ENCODE results near the gene KRT13.
"Not testable (repeated sequence)": the region's sequence is repeated elsewhere in the genome, so short reads cannot be mapped to it uniquely, and the experiment has no call there.

The KRT13 gene

GRCh38 chr17:41544491-41544892, 39.1 kb upstream of the KRT13 start:
- Histone ChIP-seq H3K27me3 (ENCODE audit: low read depth) (no peaks in the 10 kb centered on the region), H3K9me3 (no peaks in the 10 kb centered on the region), H3K36me3 (replicated peaks) (no peaks in the 10 kb centered on the region), H3K4me1 (0 out of 2 replicates have a peak, but pooled peaks cover 2% of the 10 kb centered on the region), H3K4me3 (no peak overlapping the region)
- in situ Hi-C loops (cut with MboI; ENCODE audit: low sequenced_read_pairs), result no loop called here
- DNase-seq (ENCODE audit: low spot score in 2 of 2), result no peak

GRCh38 chr17:41542786-41543185, 37.4 kb upstream of the KRT13 start:
- DNase-seq (ENCODE audit: low spot score in 2 of 2); H3K36me3 ChIP-seq (replicated peaks); in situ Hi-C loops (cut with MboI; ENCODE audit: low sequenced_read_pairs); H3K4me3 ChIP-seq; H3K4me1 ChIP-seq; H3K27me3 ChIP-seq (ENCODE audit: low read depth); H3K9me3 ChIP-seq: not testable (repeated sequence)

DNA sequence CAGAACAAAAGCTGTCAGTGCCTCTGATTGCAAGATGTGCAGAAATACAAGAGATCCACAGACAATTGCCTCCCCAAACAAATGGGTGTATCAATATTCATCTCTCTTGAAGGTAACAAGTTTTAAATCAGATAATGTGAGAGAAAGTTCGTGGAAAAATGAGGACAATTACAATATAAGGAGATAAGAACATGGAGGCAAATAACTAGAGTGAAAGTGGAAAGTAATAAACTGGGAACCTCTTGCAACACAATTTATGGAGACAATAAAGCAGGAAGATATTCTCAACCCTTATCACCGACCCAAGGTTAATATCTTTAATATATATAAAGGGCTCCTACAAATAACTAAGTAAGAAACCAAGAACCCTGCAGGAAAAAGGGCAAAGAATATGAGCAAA, 36.9 kb upstream of the KRT13 start:
- Histone ChIP-seq H3K4me3 (no peak overlapping the region), H3K9me3 (no peaks in the 10 kb centered on the region), H3K36me3 (replicated peaks) (no peaks in the 10 kb centered on the region), H3K4me1 (no peaks in the 10 kb centered on the region), H3K27me3 (ENCODE audit: low read depth) (no peaks in the 10 kb centered on the region)
- in situ Hi-C loops (cut with MboI; ENCODE audit: low sequenced_read_pairs), result no loop called here
- DNase-seq (ENCODE audit: low spot score in 2 of 2), result no peak

DNA sequence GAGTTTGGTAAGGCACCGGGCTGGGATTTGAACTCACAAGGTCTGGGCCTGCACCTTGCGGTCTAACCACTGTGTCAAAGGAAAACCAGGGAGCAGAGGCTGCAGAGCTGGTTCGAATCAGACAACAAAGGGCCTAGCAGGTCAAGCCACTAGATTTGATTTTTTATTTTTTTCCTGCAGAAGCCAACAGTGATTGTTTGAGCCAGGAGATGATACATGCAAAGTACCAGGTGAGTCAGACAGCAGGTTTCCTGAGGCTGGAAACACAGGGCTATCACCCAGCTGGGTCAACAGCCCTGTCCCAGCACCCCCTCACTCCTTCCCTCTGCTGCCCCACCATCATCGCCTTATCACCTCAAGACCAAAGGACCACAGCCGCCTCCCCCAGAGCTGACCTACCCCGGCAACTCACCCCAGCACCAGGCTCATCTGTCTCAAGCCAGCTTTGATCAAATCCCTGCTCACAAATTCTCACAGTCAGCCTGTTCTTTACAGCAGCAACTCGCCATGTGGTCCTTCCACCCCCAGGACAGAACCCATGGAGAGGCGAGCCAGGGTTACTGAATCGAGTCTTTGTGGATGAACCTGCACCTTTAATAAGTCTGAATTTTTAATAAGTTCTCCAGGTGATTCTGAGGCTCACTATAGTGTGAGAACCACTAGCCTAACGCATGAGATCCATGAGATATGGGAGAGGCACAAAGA, 35.7 kb upstream of the KRT13 start:
- H3K36me3 ChIP-seq (replicated peaks), result no peaks in the 10 kb centered on the region
- no peak overlapping the region for H3K4me3 ChIP-seq
- no peak for DNase-seq (ENCODE audit: low spot score in 2 of 2)
- H3K4me1 ChIP-seq, result no peaks in the 10 kb centered on the region
- in situ Hi-C loops (cut with MboI; ENCODE audit: low sequenced_read_pairs), result no loop called here
- no peaks in the 10 kb centered on the region for H3K9me3 ChIP-seq
- H3K27me3 ChIP-seq (ENCODE audit: low read depth), result no peaks in the 10 kb centered on the region

- in situ Hi-C loops (cut with MboI; ENCODE audit: low sequenced_read_pairs), result no loop called here
- 0 out of 2 replicates have a peak, but pooled peaks cover 4% of the 10 kb centered on the region for H3K27me3 ChIP-seq (ENCODE audit: low read depth)
- H3K36me3 ChIP-seq (replicated peaks), result no peaks in the 10 kb centered on the region
- H3K4me3 ChIP-seq, result no peak overlapping the region
- H3K9me3 ChIP-seq, result no peaks in the 10 kb centered on the region
- no peaks in the 10 kb centered on the region for H3K4me1 ChIP-seq
- DNase-seq (ENCODE audit: low spot score in 2 of 2), result no peak
Observed at GRCh38 chr17:41539979-41540701, 34.7 kb upstream of the KRT13 start.

DNA sequence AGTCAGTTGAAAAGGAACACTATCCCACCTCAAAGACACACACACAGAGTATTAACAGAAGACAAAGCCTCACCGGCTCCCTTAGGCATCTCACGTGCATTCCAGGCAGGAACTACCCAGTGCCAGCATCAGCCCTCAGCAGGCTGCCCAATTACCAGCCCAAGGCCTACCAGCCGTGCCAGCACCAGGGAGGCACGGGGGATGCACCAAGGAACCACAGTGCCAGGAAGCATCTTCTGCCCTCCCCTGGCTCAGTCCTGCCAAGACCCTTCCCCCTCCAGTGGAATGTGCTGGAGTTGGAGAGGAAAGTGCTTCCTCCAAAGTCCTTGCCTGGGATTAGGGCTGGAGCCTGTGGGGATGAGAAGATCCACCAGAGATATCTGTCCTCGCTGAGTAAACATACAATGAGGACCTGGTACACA, 33.7 kb upstream of the KRT13 start:
- 0 out of 2 replicates have a peak, but pooled peaks cover 4% of the 10 kb centered on the region for H3K27me3 ChIP-seq (ENCODE audit: low read depth)
- no peaks in the 10 kb centered on the region for H3K9me3 ChIP-seq
- no peak overlapping the region for H3K4me3 ChIP-seq
- DNase-seq (ENCODE audit: low spot score in 2 of 2), result no peak
- H3K4me1 ChIP-seq, result no peaks in the 10 kb centered on the region
- no peaks in the 10 kb centered on the region for H3K36me3 ChIP-seq (replicated peaks)
- in situ Hi-C loops (cut with MboI; ENCODE audit: low sequenced_read_pairs), result no loop called here

GRCh38 chr17:41538565-41538991, 33.2 kb upstream of the KRT13 start:
- Histone ChIP-seq H3K36me3 (replicated peaks) (no peaks in the 10 kb centered on the region), H3K4me1 (no peaks in the 10 kb centered on the region), H3K4me3 (no peak overlapping the region), H3K9me3 (no peaks in the 10 kb centered on the region), H3K27me3 (ENCODE audit: low read depth) (0 out of 2 replicates have a peak, but pooled peaks cover 4% of the 10 kb centered on the region)
- DNase-seq (ENCODE audit: low spot score in 2 of 2), result no peak
- in situ Hi-C loops (cut with MboI; ENCODE audit: low sequenced_read_pairs), result no loop called here

DNA sequence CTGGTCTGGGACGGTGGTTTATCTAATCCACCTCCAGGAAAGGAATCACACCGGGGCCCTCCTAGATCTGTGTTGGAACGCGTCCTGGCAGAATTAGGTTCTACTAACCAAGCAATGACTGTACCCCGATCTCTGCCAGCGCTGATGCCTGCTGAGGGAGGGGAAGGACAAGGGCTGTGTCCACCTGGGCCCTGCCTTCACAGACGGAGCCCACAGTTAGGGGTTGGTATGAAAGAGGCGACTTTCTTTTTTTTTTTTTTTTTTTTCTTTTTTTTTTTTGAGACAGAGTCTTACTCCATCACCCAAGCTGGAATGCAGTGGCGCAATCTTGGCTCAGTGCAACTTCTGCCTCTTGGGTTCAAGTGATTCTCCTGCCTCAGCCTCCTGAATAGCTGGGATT, 32.6 kb upstream of the KRT13 start:
- H3K9me3 ChIP-seq, result no peaks in the 10 kb centered on the region
- H3K36me3 ChIP-seq (replicated peaks), result no peaks in the 10 kb centered on the region
- DNase-seq (ENCODE audit: low spot score in 2 of 2), result no peak

DNA sequence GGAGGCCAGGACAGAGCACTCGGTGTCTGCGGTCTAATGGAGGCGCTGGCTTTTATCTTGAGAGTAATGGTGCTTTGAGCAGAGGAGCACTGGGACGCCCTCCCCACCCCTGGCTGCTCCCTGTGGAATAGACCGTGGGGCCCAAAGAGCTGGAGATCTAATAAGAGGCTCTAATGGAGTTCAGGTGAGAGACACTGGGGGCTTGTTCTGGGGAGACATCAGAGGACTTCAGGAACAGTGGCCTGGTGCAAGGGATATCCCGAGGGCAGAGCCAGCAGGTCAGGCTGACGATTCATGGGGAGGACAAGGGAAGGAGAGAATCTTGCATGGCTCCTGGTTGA, 32.2 kb upstream of the KRT13 start:
- in situ Hi-C loops (cut with MboI; ENCODE audit: low sequenced_read_pairs), result no loop called here
- Histone ChIP-seq H3K4me3 (no peak overlapping the region), H3K36me3 (replicated peaks) (no peaks in the 10 kb centered on the region), H3K4me1 (no peaks in the 10 kb centered on the region), H3K27me3 (ENCODE audit: low read depth) (peaks cover 7% of the 10 kb centered on the region; the same call in 1 of the 2 replicates), H3K9me3 (no peaks in the 10 kb centered on the region)
- no peak for DNase-seq (ENCODE audit: low spot score in 2 of 2)

More for the DNA sequence above, 32.6 kb upstream of the KRT13 start:
- Histone ChIP-seq H3K27me3 (ENCODE audit: low read depth) (0 out of 2 replicates have a peak, but pooled peaks cover 4% of the 10 kb centered on the region), H3K4me1 (no peaks in the 10 kb centered on the region), H3K4me3 (no peak overlapping the region)
- in situ Hi-C loops (cut with MboI; ENCODE audit: low sequenced_read_pairs), result no loop called here

GRCh38 chr17:41536741-41537613, 31.6 kb upstream of the KRT13 start:
- in situ Hi-C loops (cut with MboI; ENCODE audit: low sequenced_read_pairs), result no loop called here
- Histone ChIP-seq H3K4me1 (no peaks in the 10 kb centered on the region), H3K4me3 (no peak overlapping the region), H3K36me3 (replicated peaks) (no peaks in the 10 kb centered on the region), H3K9me3 (no peaks in the 10 kb centered on the region), H3K27me3 (ENCODE audit: low read depth) (peaks cover 9% of the 10 kb centered on the region; the same call in 1 of the 2 replicates)
- no peak for DNase-seq (ENCODE audit: low spot score in 2 of 2)

- Histone ChIP-seq H3K36me3 (replicated peaks) (no peaks in the 10 kb centered on the region), H3K27me3 (ENCODE audit: low read depth) (peaks cover 14% of the 10 kb centered on the region; the same call in 1 of the 2 replicates), H3K4me1 (no peaks in the 10 kb centered on the region), H3K9me3 (no peaks in the 10 kb centered on the region), H3K4me3 (no peak overlapping the region)
- DNase-seq (ENCODE audit: low spot score in 2 of 2), result no peak
- in situ Hi-C loops (cut with MboI; ENCODE audit: low sequenced_read_pairs), result no loop called here
Observed at GRCh38 chr17:41535764-41536481, 30.5 kb upstream of the KRT13 start.

- Histone ChIP-seq H3K4me3 (no peak overlapping the region), H3K36me3 (replicated peaks) (no peaks in the 10 kb centered on the region), H3K27me3 (ENCODE audit: low read depth) (peaks cover 14% of the 10 kb centered on the region; the same call in 1 of the 2 replicates), H3K9me3 (no peaks in the 10 kb centered on the region), H3K4me1 (no peaks in the 10 kb centered on the region)
- DNase-seq (ENCODE audit: low spot score in 2 of 2), result no peak
- in situ Hi-C loops (cut with MboI; ENCODE audit: low sequenced_read_pairs), result no loop called here
Observed at GRCh38 chr17:41534899-41535546, 29.6 kb upstream of the KRT13 start.

GRCh38 chr17:41533613-41534012, 28.2 kb upstream of the KRT13 start:
- Histone ChIP-seq H3K27me3 (ENCODE audit: low read depth) (peaks cover 16% of the 10 kb centered on the region; the same call in 1 of the 2 replicates), H3K4me1 (no peaks in the 10 kb centered on the region), H3K36me3 (replicated peaks) (no peaks in the 10 kb centered on the region), H3K9me3 (no peaks in the 10 kb centered on the region), H3K4me3 (no peak overlapping the region)
- in situ Hi-C loops (cut with MboI; ENCODE audit: low sequenced_read_pairs), result no loop called here
- DNase-seq (ENCODE audit: low spot score in 2 of 2), result no peak

All from HAP-1 (cell line).